Inferior parietal cortex (tissue), 1 donor: ENCODE data around the gene C19orf38.
"Not testable (repeated sequence)": the region's sequence is repeated elsewhere in the genome, so short reads cannot be mapped to it uniquely, and the experiment has no call there.

ENCODE experiments used
- DNase-seq: peaks from one replicate; pipeline ENCODE4 v3.0.0-alpha.2; 2016; ENCODE audit errors: extremely low spot score

C19orf38 gene

GRCh38 chr19:10850631-10851030 lies 2.4 kb downstream of the C19orf38 start:
- no peak for DNase-seq

- DNase-seq, result no peak
Observed at GRCh38 chr19:10852098-10852800, 4.0 kb downstream of the C19orf38 start.

DNA sequence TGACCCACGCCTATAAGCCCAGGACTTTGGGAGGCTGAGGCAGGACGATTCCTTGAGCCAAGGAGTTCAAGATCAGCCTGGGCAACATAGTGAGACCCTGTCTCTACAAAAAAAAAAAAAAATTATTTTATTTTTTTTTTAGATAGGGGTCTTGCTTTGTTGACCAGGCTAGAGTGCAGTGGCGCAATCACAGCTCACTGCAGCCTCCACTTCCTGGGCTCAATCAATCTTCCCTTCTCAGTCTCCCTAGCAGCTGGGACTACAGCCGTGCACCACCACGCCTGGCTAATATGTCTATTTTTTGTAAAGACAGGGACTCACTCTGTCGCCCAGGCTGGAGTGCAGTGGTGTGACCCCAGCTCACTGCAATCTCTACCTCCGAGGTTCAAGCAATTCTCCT lies 4.7 kb downstream of the C19orf38 start:
- DNase-seq, result no peak

DNA sequence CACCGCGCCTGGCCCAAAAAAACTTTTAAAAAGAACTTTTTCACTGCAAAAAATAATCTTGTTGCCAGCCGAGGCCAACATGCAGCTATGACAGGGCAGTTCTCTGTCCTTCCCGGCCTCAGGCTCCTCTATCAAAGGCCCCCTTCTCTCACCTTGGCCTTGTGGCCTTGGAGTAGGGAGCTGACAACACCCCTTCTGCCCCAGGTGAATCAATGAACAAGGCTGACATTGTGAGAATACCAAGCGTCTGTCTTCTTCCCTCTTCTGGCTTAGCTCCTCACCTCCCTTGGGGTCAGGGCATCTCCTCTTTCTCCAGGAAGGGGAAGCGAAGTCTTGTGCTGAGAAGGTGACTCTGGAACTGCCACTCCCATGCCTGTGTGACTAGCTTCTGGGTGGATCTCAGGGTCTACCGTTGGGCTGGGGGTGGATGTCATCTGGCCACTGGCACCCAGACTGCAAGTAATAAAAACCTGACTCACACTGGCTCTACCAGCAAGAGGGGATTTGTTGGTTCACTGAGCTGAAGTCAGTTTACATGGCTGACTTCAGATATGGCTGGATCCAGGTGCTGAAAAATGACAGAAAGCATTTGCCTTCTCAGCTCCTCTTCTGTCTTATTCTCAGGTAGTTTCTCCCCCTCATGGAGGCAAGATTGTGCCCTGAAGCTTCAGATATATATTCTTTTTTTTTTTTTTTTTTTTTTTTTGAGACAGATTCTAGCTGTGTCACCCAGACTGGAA lies 6.3 kb downstream of the C19orf38 start:
- DNase-seq, result no peak

DNA sequence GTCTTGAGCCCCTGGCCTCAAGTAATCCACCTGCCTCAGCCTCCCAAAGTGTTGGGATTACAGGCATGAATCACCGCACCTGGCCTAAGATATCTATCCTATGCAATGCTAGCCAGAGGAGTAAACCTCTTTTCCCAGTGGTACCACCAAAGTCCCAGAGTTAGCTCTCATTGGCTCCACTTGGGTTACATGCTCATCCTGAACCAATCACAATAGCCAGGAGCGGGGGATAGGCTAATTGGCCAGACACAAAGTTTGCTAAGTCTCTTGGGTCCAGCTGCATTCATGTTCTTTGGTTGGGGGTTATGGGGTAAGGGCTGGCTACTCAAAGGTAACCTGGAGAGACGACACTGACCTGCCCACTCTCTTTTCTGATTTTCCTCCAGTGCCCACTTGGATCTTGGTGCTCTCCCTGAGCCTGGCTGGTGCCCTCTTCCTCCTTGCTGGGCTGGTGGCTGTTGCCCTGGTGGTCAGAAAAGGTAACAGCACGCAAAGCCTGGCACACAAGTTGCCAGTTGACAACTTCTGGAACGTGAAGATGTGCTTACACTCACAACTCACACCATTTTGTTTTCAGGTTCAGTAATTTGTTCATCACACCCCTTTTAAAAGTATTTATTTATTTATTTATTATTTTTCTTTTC lies 7.8 kb downstream of the C19orf38 start:
- DNase-seq, result no peak

DNA sequence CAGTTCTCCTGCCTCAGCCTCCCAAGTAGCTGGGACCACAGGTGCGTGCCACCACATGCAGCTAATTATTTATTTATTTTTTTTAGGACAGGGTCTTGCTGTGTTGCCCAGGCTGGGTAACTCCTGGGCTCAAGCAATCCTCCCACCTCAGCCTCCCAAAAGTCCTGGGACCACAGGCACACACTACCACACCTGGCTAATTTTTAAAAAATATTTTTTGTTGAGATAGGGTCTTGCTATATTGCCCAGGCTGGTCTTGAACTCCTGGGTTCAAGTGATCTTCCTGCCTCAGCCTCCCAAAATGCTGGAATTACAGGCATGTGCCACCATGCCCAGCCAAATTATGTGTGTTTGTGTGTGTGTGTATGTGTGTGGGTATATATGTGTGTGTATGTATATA lies 8.7 kb downstream of the C19orf38 start:
- DNase-seq, result not testable (repeated sequence)

DNA sequence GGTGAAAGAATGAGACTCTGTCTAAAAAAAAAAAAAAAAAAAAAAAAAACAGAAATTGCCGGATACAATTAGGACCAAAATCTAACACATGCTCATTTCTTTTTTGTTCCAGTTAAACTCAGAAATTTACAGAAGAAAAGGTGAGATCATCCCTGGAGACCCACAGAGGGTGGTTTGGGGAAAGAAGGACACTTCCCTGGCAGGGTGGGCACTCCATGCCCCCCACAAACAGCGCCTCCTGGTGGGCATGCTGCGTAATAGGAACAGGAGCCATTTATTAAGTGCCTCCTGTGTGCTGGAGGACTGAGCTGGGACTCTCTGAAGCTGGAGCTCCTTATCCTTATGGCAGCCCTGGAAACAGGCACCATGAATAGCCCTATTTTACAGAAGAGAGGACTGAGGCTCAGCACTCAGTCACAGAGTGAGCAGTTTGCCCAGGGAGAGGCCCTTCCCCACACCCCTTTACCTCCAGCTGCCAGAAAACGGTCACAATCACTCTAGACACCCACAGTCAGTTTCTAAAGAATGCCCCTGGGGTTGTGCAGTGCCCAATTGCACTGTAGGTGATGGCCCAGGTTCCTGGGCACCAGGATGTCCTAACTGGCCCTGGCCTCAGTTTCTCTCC lies 10.1 kb downstream of the C19orf38 start:
- DNase-seq, result no peak

DNA sequence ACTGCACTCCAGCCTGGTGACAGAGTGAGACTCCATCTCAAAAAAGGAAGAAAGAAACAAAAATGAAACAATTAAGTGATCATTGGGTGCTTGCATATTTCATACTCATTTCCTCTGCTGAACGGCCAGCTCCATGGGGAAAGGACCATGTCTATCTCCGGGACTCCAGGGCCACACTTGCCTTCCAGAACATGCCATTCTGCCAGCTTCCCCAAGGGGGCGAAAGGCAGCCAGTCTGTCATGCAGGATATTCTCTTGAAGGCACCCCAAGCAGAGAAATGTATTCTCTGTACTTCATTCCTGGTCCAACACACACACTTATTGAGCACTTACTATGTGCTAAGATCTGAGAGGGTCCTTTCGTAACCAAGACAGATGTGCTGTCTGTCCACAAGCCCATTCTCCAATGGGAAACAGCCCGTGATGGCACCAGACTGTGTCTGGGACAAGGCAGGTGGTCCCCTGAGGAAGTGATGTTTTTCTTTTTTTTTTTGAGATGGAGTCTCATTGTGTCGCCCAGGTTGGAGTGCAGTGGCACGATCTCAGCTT lies 13.0 kb downstream of the C19orf38 start:
- no peak for DNase-seq

- DNase-seq, result no peak
Observed at GRCh38 chr19:10862561-10863106, 14.4 kb downstream of the C19orf38 start.

DNA sequence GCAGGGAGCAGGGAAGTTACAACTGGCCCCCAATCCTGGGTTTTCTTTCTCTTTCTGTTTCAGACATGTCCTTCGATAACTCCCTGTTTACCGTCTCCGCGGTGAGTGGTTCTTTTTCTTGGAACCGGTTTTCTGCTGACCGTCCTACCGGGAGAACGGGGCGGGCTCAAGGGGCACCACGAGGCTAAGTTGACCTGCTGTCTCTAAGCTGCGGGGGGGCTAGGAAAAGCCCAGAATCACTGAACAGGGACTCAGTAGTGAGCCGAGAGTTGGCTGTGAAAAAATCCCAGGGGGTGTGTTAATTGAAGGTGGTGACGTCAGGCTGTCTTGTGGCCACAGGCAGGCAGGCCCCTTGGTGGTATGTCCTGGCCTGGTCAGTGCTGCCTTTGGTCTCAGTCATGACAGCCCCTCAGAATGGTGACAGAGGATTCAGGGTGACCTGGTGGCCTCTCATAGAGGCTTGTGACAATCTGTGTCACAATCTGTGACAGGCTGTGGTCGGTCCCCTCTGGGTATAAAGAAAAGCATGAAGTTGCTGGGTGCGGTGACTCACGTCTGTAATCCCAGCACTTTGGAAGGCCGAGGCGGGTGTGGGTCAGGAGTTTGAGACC lies 15.0 kb downstream of the C19orf38 start:
- no peak for DNase-seq

DNA sequence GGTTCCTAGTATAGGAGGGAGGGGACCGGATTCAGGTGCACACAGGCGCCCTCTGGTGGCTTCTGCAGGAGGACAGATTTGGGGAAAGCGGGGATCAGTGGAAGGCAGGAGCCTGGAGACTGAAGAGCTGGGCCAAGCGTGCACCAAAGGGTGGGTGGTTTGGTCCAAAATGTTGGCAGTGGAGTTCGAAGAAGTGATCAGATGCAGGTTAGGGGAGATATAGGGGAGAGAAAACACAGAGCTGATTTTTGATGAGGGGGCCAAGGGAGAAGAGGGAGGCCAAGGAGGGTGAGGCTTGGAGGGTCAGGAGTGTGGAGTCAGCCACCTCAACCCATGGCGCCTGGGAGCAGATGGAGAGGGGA lies 16.3 kb downstream of the C19orf38 start:
- peak; percentile 85 for DNase-seq

- DNase-seq, result no peak
Observed at GRCh38 chr19:10866495-10866894, 18.3 kb downstream of the C19orf38 start.

DNA sequence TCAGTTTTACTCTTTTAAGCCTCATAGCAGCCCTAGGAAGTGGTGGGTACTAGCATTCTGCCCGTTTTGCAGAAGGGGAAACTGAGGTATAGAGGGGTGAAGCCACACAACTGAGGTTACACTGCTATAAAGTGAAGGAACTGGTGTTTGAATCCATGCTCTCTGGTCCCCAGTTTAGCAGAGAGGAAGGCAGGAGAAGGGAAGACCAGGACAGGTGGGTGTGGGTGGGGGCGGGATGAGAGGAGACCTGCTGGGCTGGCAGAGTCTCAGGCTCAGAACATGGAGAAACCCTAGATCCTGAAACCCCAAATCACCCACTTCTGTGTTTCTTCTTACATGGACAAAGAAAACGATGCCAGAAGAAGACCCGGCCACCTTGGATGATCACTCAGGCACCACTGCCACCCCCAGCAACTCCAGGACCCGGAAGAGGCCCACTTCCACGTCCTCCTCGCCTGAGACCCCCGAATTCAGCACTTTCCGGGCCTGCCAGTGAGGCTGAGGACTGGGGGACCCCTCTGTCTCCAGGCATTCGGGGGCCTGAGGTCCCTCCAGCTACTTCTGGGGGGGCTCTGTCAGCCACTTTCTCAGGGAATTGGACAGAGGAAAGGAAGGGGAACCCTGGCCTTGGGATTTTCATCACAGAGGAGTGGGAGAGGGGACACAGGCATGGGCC lies 20.8 kb downstream of the C19orf38 start:
- no peak for DNase-seq

GRCh38 chr19:10869872-10870311 lies 21.7 kb downstream of the C19orf38 start:
- DNase-seq, result not testable (repeated sequence)

DNA sequence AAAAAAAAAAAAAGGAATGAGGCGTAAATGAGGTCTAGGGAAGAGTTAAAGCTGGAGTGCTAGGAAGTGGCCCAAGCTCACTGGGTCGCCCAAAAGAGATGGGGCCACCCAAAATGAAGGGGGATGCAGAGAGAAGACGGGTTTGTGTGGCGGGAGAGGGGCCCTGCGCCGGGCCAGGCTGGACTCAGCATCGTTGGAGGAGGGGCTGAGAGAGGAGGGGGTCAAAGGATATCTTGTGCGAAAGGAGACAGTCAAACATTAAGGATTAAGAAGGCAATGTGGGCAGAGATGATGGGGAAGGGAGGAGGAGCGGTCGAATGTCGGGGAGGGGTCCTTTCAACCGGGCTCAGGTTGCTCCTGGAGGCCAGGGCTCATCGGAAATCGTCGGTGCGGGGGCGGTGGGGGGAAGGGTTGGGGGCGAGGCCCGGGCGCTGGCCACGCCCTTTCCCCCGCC lies 22.3 kb downstream of the C19orf38 start:
- no peak for DNase-seq

DNA sequence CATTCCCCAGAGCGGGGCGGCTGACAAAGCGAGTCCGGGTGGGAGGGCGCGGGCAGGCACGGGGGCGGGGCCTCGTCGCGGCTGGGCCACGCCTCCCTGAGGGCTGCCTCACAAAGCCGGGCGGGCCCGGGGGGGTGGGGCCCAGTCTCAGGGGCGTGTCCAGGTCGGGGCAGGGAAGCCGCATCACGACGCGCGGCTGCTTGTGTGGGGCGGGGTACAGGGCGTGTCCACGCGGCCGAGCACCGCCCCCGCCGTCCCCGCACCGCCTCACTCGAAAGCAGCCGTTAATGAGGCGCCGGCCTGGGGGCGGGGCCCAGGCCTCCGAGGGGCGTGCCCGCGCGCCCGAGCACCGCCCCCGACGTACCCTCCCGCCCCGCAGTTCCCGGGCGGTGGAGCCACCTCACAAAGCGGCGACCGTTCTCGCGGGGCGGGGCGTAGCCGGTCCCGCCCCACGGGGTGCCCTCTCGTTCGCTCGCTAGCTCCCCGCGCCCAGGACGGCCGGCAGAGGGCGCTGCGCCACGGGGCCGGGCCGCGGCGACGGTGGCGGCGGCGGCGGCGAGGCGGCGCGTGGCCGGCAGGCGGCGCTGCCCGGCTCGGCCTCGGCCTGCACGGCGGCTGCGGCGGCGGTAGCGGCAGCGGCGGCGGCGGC lies 22.9 kb downstream of the C19orf38 start, which contains the start of gene CARM1:
Gene CARM1 (plus strand): TSS at position 599 of the 649 bp plus-strand sequence. CDS start 150 bp downstream, outside the sequence.
- peak; percentile 93 for DNase-seq

GRCh38 chr19:10871711-10872545 lies 23.7 kb downstream of the C19orf38 start:
- no peak for DNase-seq

GRCh38 chr19:10872546-10873107 lies 24.4 kb downstream of the C19orf38 start:
- DNase-seq, result no peak

DNA sequence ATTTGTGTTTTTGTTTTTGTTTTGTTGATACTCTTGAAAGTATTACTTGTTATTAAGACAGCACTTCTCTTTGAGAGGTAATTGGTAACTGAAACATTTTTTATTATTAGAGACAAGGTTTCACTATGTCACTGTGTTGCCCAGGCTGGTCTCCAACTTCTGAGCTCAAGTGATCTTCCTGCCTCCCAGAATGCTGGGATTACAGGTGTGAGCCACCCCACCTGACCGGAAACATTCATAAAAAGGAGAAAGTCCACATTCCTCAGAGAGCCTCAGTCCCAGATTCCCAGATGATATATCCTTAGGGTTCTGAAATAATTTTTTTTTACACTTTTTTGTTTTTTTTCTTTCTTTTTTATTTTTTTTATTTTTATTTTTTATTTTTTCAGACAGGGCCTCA lies 25.8 kb downstream of the C19orf38 start:
- DNase-seq, result no peak
